ENCODE data around the gene GRIA4. TPM values are rescaled to one million over a fixed set of nuclear protein-coding genes. Genes with fewer than 3 reads are reported as not detected.

Gene GRIA4
- total RNA-seq, 1 donor from 2014 or later = 0.27 TPM

GRCh38 chr11:105911454-105911853 lies 301.6 kb downstream of the GRIA4 start:
- Histone ChIP-seq H3K27me3 (ENCODE audit: insufficient read depth, low read length) (no peaks in the 10 kb centered on the region), H3K4me1 (ENCODE audit: insufficient read depth, low read length) (no peaks in the 10 kb centered on the region), H2AFZ (ENCODE audit: low read depth, low read length) (no peak overlapping the region), H3K27ac (ENCODE audit: low read depth, low read length) (no peak overlapping the region), H3K36me3 (ENCODE audit: insufficient read depth, low read length) (no peaks in the 10 kb centered on the region), H3K4me2 (ENCODE audit: low read length) (no peak overlapping the region), H4K20me1 (ENCODE audit: insufficient read depth, low read length) (no peaks in the 10 kb centered on the region), H3K4me3 (ENCODE audit: insufficient read depth, low read depth, low read length) (no peak overlapping the region), H3K79me2 (ENCODE audit: insufficient read depth, low read length) (no peaks in the 10 kb centered on the region), H3K9me3 (ENCODE audit: insufficient read depth, low read depth, low read length) (no peaks in the 10 kb centered on the region), H3K9ac (ENCODE audit: low read length) (no peak overlapping the region)
- no peaks in the 10 kb centered on the region for H3K4me1 Mint-ChIP-seq (ENCODE audit: low read depth, unreplicated experiment)
- H3K9me3 Mint-ChIP-seq (ENCODE audit: unreplicated experiment) = no peaks in the 10 kb centered on the region
- no peak overlapping the region for H3K4me3 Mint-ChIP-seq (ENCODE audit: unreplicated experiment)
- FAIRE-seq = no peak
- H3K27ac Mint-ChIP-seq (ENCODE audit: unreplicated experiment) = no peak overlapping the region
- no peaks in the 10 kb centered on the region for H3K36me3 Mint-ChIP-seq (ENCODE audit: low read depth, unreplicated experiment)
- TF ChIP-seq EZH2 (IDR thresholded peaks at IDR 0.05; ENCODE audit: insufficient read depth, low read length) = no peak
- no peak for TF ChIP-seq CTCF (IDR thresholded peaks at IDR 0.05; ENCODE audit: insufficient read depth, low read depth, low read length)
- no peaks in the 10 kb centered on the region for H3K27me3 Mint-ChIP-seq (ENCODE audit: low read depth, unreplicated experiment)
- no peak for DNase-seq (ENCODE audit: low read depth)

GRCh38 chr11:105912666-105913065 lies 302.8 kb downstream of the GRIA4 start:
- no peaks in the 10 kb centered on the region for H3K9me3 ChIP-seq (ENCODE audit: insufficient read depth, low read depth, low read length)
- Mint-ChIP-seq H3K27me3 (ENCODE audit: low read depth, unreplicated experiment) (no peaks in the 10 kb centered on the region), H3K4me1 (ENCODE audit: low read depth, unreplicated experiment) (no peaks in the 10 kb centered on the region), H3K27ac (ENCODE audit: unreplicated experiment) (no peak overlapping the region), H3K9me3 (ENCODE audit: unreplicated experiment) (no peaks in the 10 kb centered on the region), H3K36me3 (ENCODE audit: low read depth, unreplicated experiment) (no peaks in the 10 kb centered on the region), H3K4me3 (ENCODE audit: unreplicated experiment) (no peak overlapping the region)
- H3K4me2 ChIP-seq (ENCODE audit: low read length) = no peak overlapping the region
- H3K27ac ChIP-seq (ENCODE audit: low read depth, low read length) = no peak overlapping the region
- no peaks in the 10 kb centered on the region for H3K36me3 ChIP-seq (ENCODE audit: insufficient read depth, low read length)
- no peak overlapping the region for H2AFZ ChIP-seq (ENCODE audit: low read depth, low read length)
- H4K20me1 ChIP-seq (ENCODE audit: insufficient read depth, low read length) = no peaks in the 10 kb centered on the region
- TF ChIP-seq CTCF (IDR thresholded peaks at IDR 0.05; ENCODE audit: insufficient read depth, low read depth, low read length) (no peak), EZH2 (IDR thresholded peaks at IDR 0.05; ENCODE audit: insufficient read depth, low read length) (no peak)
- H3K4me3 ChIP-seq (ENCODE audit: insufficient read depth, low read depth, low read length) = no peak overlapping the region
- FAIRE-seq = no peak
- H3K9ac ChIP-seq (ENCODE audit: low read length) = no peak overlapping the region
- no peaks in the 10 kb centered on the region for H3K27me3 ChIP-seq (ENCODE audit: insufficient read depth, low read length)
- H3K4me1 ChIP-seq (ENCODE audit: insufficient read depth, low read length) = no peaks in the 10 kb centered on the region
- DNase-seq (ENCODE audit: low read depth) = no peak
- no peaks in the 10 kb centered on the region for H3K79me2 ChIP-seq (ENCODE audit: insufficient read depth, low read length)

- FAIRE-seq (no peak), DNase-seq (ENCODE audit: low read depth) (no peak)
- Histone ChIP-seq H3K4me2 (ENCODE audit: low read length) (no peak overlapping the region), H3K27me3 (ENCODE audit: insufficient read depth, low read length) (no peaks in the 10 kb centered on the region), H3K4me1 (ENCODE audit: insufficient read depth, low read length) (no peaks in the 10 kb centered on the region), H2AFZ (ENCODE audit: low read depth, low read length) (no peak overlapping the region), H3K36me3 (ENCODE audit: insufficient read depth, low read length) (no peaks in the 10 kb centered on the region), H4K20me1 (ENCODE audit: insufficient read depth, low read length) (no peaks in the 10 kb centered on the region), H3K27ac (ENCODE audit: low read depth, low read length) (no peak overlapping the region), H3K9ac (ENCODE audit: low read length) (no peak overlapping the region), H3K4me3 (ENCODE audit: insufficient read depth, low read depth, low read length) (no peak overlapping the region), H3K79me2 (ENCODE audit: insufficient read depth, low read length) (no peaks in the 10 kb centered on the region), H3K9me3 (ENCODE audit: insufficient read depth, low read depth, low read length) (no peaks in the 10 kb centered on the region)
- Mint-ChIP-seq H3K27ac (ENCODE audit: unreplicated experiment) (no peak overlapping the region), H3K4me3 (ENCODE audit: unreplicated experiment) (no peak overlapping the region), H3K4me1 (ENCODE audit: low read depth, unreplicated experiment) (no peaks in the 10 kb centered on the region), H3K9me3 (ENCODE audit: unreplicated experiment) (no peaks in the 10 kb centered on the region), H3K27me3 (ENCODE audit: low read depth, unreplicated experiment) (no peaks in the 10 kb centered on the region), H3K36me3 (ENCODE audit: low read depth, unreplicated experiment) (no peaks in the 10 kb centered on the region)
- no peak for TF ChIP-seq CTCF (IDR thresholded peaks at IDR 0.05; ENCODE audit: insufficient read depth, low read depth, low read length)
- TF ChIP-seq EZH2 (IDR thresholded peaks at IDR 0.05; ENCODE audit: insufficient read depth, low read length) = no peak
Observed at GRCh38 chr11:105915021-105915420, 305.1 kb downstream of the GRIA4 start.
